HEK293 (cell line): ENCODE results near the gene CYP24A1.

Experiments used
- GLI2 ChIP-seq: fragments of 450-650 bp; formaldehyde crosslinking; IDR thresholded peaks from 2 replicates; pipeline ENCODE4; 2017; ENCODE audit warnings: missing biosample characterization, missing genetic modification characterization, low read depth, borderline replicate concordance
- KLF10 ChIP-seq: fragments of 450-650 bp; IDR thresholded peaks from 2 replicates; pipeline ENCODE4 v1.5.1; 2018; ENCODE audit warnings: missing biosample characterization, mild to moderate bottlenecking, missing genetic modification characterization
- KLF7 ChIP-seq: fragments of 450-650 bp; formaldehyde crosslinking; IDR thresholded peaks from 2 replicates; pipeline ENCODE4 v1.5.1; 2016; ENCODE audit warnings: missing biosample characterization, missing genetic modification characterization, borderline replicate concordance
- OVOL3 ChIP-seq: fragments of 450-650 bp; formaldehyde crosslinking; IDR thresholded peaks from 2 replicates; pipeline ENCODE4 v1.5.1; 2016; ENCODE audit warnings: missing biosample characterization, missing genetic modification characterization
- SCRT2 ChIP-seq: fragments of 450-650 bp; formaldehyde crosslinking; IDR thresholded peaks from 2 replicates; pipeline ENCODE4 v1.5.1; 2016; ENCODE audit warnings: missing biosample characterization, missing genetic modification characterization
- WT1 ChIP-seq: fragments of 450-650 bp; formaldehyde crosslinking; IDR thresholded peaks from 2 replicates; pipeline ENCODE4 v1.5.1; 2016; ENCODE audit warnings: missing biosample characterization, missing genetic modification characterization
- ZBTB17 ChIP-seq: fragments of 450-650 bp; formaldehyde crosslinking; IDR thresholded peaks from 2 replicates; pipeline ENCODE4 v1.5.1; 2016; ENCODE audit warnings: missing biosample characterization, missing genetic modification characterization
- ZEB2 ChIP-seq: fragments of 450-650 bp; formaldehyde crosslinking; IDR thresholded peaks from 2 replicates; pipeline ENCODE4 v1.5.1; 2016; ENCODE audit warnings: missing biosample characterization, missing genetic modification characterization
- ZNF19 ChIP-seq: fragments of 450-650 bp; formaldehyde crosslinking; IDR thresholded peaks from 2 replicates; pipeline ENCODE4; 2016; ENCODE audit warnings: missing biosample characterization, missing genetic modification characterization, low read depth
- ZNF23 ChIP-seq: fragments of 450-650 bp; formaldehyde crosslinking; IDR thresholded peaks from 2 replicates; pipeline ENCODE4 v1.5.1; 2016; ENCODE audit warnings: missing biosample characterization, missing genetic modification characterization, borderline replicate concordance
- ZNF302 ChIP-seq: fragments of 450-650 bp; formaldehyde crosslinking; IDR thresholded peaks from 2 replicates; pipeline ENCODE4 v1.5.1; 2016; ENCODE audit warnings: missing biosample characterization, missing genetic modification characterization, low read depth
- ZNF341 ChIP-seq: fragments of 450-650 bp; formaldehyde crosslinking; IDR thresholded peaks from 2 replicates; pipeline ENCODE4; 2016; ENCODE audit warnings: low read depth, missing biosample characterization, missing genetic modification characterization
- ZNF366 ChIP-seq: fragments of 450-650 bp; formaldehyde crosslinking; conservative IDR thresholded peaks from 2 replicates; pipeline ENCODE4 v1.5.1; 2016; ENCODE audit warnings: missing biosample characterization, missing genetic modification characterization
- ZNF391 ChIP-seq: fragments of 450-650 bp; formaldehyde crosslinking; IDR thresholded peaks from 2 replicates; pipeline ENCODE4 v1.5.1; 2016; ENCODE audit warnings: low read depth, missing biosample characterization, missing genetic modification characterization, borderline replicate concordance
- ZNF514 ChIP-seq: fragments of 450-650 bp; formaldehyde crosslinking; IDR thresholded peaks from 2 replicates; pipeline ENCODE4 v1.5.1; 2016; ENCODE audit warnings: missing biosample characterization, missing genetic modification characterization
- ZNF596 ChIP-seq: fragments of 450-650 bp; IDR thresholded peaks from 2 replicates; pipeline ENCODE4 v1.5.0; 2018; ENCODE audit warnings: missing biosample characterization, mild to moderate bottlenecking, missing genetic modification characterization, moderate library complexity
- ZNF623 ChIP-seq: fragments of 450-650 bp; formaldehyde crosslinking; IDR thresholded peaks from 2 replicates; pipeline ENCODE4 v1.5.1; 2016; ENCODE audit warnings: missing biosample characterization, missing genetic modification characterization
- ZNF707 ChIP-seq: fragments of 450-650 bp; formaldehyde crosslinking; IDR thresholded peaks from 2 replicates; pipeline ENCODE4 v1.5.1; 2016; ENCODE audit warnings: missing biosample characterization, missing genetic modification characterization
- TF ChIP-seq, protein P1 (sequence below): fragments of 450-650 bp; formaldehyde crosslinking; IDR thresholded peaks from 2 replicates; pipeline ENCODE4 v1.5.1; 2017; ENCODE audit warnings: missing biosample characterization, missing genetic modification characterization
- TF ChIP-seq, protein P2 (sequence below): sonication (generic); formaldehyde crosslinking; IDR thresholded peaks from 2 replicates; pipeline ENCODE4 v1.8.1; 2022; ENCODE audit warnings: mild to moderate bottlenecking, moderate library complexity, missing genetic modification reagents
- TF ChIP-seq, protein P3 (sequence below): fragments of 450-650 bp; formaldehyde crosslinking; IDR thresholded peaks from 2 replicates; pipeline ENCODE4 v1.5.1; 2016; ENCODE audit warnings: missing biosample characterization, missing genetic modification characterization
- TF ChIP-seq, protein P4 (sequence below): fragments of 450-650 bp; formaldehyde crosslinking; IDR thresholded peaks from 2 replicates; pipeline ENCODE4 v1.5.1; 2016; ENCODE audit warnings: missing biosample characterization, missing genetic modification characterization
- TF ChIP-seq, protein P5 (sequence below): fragments of 450-650 bp; formaldehyde crosslinking; IDR thresholded peaks from 2 replicates; pipeline ENCODE4 v1.5.1; 2017; ENCODE audit warnings: missing biosample characterization, mild to moderate bottlenecking, missing genetic modification characterization, moderate library complexity
- TF ChIP-seq, protein P6 (sequence below): fragments of 450-650 bp; formaldehyde crosslinking; IDR thresholded peaks from 2 replicates; pipeline ENCODE4 v1.5.1; 2016; ENCODE audit warnings: missing biosample characterization, missing genetic modification characterization
- TF ChIP-seq, protein P7 (sequence below): fragments of 450-650 bp; formaldehyde crosslinking; IDR thresholded peaks from 2 replicates; pipeline ENCODE4 v1.5.1; 2016; ENCODE audit warnings: missing biosample characterization, missing genetic modification characterization

The CYP24A1 gene

DNA sequence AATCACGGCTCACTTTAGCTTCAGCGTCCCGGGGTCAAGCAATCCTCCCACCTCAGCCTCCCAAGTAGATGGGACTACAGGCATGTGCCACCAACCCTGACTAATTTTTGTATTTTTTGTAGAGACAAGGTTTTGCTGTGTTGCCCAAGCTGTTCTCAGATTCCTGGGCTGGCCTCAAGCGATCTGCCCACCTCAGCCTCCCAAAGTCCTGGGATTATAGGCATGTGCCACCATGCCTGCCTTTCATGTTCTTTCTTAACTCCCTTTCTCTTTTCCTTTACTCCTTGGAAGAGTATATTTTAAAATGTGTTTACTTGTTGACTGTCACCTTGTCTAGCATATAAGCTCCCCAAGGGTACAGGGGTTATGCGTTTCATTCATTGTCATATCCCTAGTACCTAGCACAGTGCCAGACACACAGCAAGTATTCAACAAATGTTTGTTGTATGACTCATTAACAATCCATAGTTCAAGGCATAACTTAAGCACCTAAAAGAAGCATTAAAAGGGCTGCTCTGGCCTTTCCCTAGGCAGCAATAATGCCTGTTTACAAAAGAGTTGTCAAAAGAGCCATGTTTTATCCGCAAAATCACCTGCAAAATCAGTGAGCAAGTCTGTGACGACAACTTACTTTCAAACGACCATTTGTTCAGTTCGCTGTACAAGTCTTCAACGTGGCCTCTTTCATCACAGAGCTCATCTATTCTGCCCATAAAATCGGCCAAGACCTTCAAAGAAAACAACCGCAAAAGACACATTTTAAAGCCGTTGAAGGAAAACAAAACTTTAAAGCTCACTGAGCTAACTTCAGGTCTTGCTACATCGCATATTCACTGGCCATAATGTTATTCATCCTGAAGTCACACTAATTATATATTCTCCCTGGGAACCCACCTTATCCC, 4.6 kb downstream of the CYP24A1 start (continued):
- TF ChIP-seq, protein P1, sequence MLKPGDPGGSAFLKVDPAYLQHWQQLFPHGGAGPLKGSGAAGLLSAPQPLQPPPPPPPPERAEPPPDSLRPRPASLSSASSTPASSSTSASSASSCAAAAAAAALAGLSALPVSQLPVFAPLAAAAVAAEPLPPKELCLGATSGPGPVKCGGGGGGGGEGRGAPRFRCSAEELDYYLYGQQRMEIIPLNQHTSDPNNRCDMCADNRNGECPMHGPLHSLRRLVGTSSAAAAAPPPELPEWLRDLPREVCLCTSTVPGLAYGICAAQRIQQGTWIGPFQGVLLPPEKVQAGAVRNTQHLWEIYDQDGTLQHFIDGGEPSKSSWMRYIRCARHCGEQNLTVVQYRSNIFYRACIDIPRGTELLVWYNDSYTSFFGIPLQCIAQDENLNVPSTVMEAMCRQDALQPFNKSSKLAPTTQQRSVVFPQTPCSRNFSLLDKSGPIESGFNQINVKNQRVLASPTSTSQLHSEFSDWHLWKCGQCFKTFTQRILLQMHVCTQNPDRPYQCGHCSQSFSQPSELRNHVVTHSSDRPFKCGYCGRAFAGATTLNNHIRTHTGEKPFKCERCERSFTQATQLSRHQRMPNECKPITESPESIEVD, result peak; percentile 30; the same call in 1 of the 2 replicates
- TF ChIP-seq, protein P2, sequence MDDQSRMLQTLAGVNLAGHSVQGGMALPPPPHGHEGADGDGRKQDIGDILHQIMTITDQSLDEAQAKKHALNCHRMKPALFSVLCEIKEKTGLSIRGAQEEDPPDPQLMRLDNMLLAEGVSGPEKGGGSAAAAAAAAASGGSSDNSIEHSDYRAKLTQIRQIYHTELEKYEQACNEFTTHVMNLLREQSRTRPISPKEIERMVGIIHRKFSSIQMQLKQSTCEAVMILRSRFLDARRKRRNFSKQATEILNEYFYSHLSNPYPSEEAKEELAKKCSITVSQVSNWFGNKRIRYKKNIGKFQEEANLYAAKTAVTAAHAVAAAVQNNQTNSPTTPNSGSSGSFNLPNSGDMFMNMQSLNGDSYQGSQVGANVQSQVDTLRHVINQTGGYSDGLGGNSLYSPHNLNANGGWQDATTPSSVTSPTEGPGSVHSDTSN, result no peak
- TF ChIP-seq ZNF514 (no peak), ZNF623 (tag by site-specific recombination) (no peak), ZNF707 (tag by site-specific recombination) (no peak), ZNF596 (tag by site-specific recombination) (no peak), SCRT2 (peak; percentile 88), OVOL3 (tag by site-specific recombination) (peak; percentile 38; the same call in 1 of the 2 replicates), KLF7 (tag by site-specific recombination) (no peak), ZEB2 (0 out of 2 replicates have a peak, but pooled peaks have one; percentile 34), ZNF23 (tag by site-specific recombination) (no peak), ZNF341 (tag by site-specific recombination) (no peak), ZNF302 (no peak), ZNF366 (no peak), WT1 (0 out of 2 replicates have a peak, but pooled peaks have one; percentile 33), GLI2 (tag by site-specific recombination) (no peak), ZNF19 (tag by site-specific recombination) (no peak), ZBTB17 (peak; percentile 67; the same call in 1 of the 2 replicates), ZNF391 (tag by site-specific recombination) (no peak), KLF10 (tag by site-specific recombination) (no peak)
- TF ChIP-seq, protein P3, sequence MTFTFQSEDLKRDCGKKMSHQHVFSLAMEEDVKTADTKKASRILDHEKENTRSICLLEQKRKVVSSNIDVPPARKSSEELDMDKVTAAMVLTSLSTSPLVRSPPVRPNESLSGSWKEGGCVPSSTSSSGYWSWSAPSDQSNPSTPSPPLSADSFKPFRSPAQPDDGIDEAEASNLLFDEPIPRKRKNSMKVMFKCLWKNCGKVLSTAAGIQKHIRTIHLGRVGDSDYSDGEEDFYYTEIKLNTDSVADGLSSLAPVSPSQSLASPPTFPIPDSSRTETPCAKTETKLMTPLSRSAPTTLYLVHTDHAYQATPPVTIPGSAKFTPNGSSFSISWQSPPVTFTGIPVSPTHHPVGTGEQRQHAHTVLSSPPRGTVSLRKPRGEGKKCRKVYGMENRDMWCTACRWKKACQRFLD (tag by site-specific recombination), result no peak
- TF ChIP-seq, protein P4, sequence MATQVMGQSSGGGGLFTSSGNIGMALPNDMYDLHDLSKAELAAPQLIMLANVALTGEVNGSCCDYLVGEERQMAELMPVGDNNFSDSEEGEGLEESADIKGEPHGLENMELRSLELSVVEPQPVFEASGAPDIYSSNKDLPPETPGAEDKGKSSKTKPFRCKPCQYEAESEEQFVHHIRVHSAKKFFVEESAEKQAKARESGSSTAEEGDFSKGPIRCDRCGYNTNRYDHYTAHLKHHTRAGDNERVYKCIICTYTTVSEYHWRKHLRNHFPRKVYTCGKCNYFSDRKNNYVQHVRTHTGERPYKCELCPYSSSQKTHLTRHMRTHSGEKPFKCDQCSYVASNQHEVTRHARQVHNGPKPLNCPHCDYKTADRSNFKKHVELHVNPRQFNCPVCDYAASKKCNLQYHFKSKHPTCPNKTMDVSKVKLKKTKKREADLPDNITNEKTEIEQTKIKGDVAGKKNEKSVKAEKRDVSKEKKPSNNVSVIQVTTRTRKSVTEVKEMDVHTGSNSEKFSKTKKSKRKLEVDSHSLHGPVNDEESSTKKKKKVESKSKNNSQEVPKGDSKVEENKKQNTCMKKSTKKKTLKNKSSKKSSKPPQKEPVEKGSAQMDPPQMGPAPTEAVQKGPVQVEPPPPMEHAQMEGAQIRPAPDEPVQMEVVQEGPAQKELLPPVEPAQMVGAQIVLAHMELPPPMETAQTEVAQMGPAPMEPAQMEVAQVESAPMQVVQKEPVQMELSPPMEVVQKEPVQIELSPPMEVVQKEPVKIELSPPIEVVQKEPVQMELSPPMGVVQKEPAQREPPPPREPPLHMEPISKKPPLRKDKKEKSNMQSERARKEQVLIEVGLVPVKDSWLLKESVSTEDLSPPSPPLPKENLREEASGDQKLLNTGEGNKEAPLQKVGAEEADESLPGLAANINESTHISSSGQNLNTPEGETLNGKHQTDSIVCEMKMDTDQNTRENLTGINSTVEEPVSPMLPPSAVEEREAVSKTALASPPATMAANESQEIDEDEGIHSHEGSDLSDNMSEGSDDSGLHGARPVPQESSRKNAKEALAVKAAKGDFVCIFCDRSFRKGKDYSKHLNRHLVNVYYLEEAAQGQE, result no peak
- TF ChIP-seq, protein P5, sequence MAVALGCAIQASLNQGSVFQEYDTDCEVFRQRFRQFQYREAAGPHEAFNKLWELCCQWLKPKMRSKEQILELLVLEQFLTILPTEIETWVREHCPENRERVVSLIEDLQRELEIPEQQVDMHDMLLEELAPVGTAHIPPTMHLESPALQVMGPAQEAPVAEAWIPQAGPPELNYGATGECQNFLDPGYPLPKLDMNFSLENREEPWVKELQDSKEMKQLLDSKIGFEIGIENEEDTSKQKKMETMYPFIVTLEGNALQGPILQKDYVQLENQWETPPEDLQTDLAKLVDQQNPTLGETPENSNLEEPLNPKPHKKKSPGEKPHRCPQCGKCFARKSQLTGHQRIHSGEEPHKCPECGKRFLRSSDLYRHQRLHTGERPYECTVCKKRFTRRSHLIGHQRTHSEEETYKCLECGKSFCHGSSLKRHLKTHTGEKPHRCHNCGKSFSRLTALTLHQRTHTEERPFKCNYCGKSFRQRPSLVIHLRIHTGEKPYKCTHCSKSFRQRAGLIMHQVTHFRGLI, result no peak
- TF ChIP-seq, protein P6, sequence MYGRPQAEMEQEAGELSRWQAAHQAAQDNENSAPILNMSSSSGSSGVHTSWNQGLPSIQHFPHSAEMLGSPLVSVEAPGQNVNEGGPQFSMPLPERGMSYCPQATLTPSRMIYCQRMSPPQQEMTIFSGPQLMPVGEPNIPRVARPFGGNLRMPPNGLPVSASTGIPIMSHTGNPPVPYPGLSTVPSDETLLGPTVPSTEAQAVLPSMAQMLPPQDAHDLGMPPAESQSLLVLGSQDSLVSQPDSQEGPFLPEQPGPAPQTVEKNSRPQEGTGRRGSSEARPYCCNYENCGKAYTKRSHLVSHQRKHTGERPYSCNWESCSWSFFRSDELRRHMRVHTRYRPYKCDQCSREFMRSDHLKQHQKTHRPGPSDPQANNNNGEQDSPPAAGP, result no peak
- TF ChIP-seq, protein P7, sequence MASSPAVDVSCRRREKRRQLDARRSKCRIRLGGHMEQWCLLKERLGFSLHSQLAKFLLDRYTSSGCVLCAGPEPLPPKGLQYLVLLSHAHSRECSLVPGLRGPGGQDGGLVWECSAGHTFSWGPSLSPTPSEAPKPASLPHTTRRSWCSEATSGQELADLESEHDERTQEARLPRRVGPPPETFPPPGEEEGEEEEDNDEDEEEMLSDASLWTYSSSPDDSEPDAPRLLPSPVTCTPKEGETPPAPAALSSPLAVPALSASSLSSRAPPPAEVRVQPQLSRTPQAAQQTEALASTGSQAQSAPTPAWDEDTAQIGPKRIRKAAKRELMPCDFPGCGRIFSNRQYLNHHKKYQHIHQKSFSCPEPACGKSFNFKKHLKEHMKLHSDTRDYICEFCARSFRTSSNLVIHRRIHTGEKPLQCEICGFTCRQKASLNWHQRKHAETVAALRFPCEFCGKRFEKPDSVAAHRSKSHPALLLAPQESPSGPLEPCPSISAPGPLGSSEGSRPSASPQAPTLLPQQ (tag by site-specific recombination), result peak; percentile 19; the same call in 1 of the 2 replicates
